ENCODE data around the gene KCNJ12. TPM values are rescaled to one million over a fixed set of nuclear protein-coding genes. Genes with fewer than 3 reads are reported as not detected.
"Not testable (repeated sequence)": the region's sequence is repeated elsewhere in the genome, so short reads cannot be mapped to it uniquely, and the experiment has no call there.

Gene KCNJ12
- polyA plus RNA-seq, 3 donors: not detected

DNA sequence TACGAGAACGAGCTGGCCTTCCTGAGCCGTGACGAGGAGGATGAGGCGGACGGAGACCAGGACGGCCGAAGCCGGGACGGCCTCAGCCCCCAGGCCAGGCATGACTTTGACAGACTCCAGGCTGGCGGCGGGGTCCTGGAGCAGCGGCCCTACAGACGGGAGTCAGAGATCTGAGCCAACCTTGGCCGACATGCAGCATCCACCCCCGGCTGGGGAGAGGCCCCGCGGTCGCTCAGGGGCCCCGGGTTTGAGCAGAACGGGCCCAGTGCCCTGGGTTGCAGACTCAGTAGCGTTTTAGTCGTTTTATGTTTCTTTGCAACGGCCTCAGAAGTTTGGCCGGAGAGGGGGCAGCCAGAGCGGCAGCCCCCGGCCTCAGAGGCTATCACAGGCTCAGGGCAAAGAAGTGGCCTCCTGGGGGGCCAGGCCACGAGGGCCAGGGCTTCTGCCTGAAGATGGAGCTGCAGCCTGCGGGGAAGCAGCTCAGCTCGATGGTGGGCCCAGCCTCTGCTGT, 40.4 kb downstream of the KCNJ12 start:
- H3K27me3 ChIP-seq (ENCODE audit: control insufficient read depth in 2 of 2, insufficient read depth in 2 of 2, low read length in 2 of 2); DNase-seq; H4K20me1 ChIP-seq (ENCODE audit: insufficient read depth, low read length); H3K4me1 Mint-ChIP-seq; H3K9ac ChIP-seq (ENCODE audit: insufficient read depth, low read length, poor library complexity, severe bottlenecking); H3K36me3 Mint-ChIP-seq; H2AFZ ChIP-seq (ENCODE audit: insufficient read depth, low read depth, low read length, poor library complexity, severe bottlenecking); H3K27ac ChIP-seq (ENCODE audit: low read depth in 1 of 2, low read length in 2 of 2); H3K4me3 Mint-ChIP-seq; H3K9me3 ChIP-seq (replicated peaks in 1 of 2; ENCODE audit: control insufficient read depth in 1 of 2, insufficient read depth in 1 of 2, low read length in 2 of 2); H3K36me3 ChIP-seq (replicated peaks in 1 of 2; ENCODE audit: control insufficient read depth in 1 of 2, insufficient read depth in 2 of 2, low read length in 2 of 2); intact Hi-C loops (cut with micrococcal nuclease); H3K4me3 ChIP-seq (replicated peaks in 1 of 3; ENCODE audit: low read depth in 2 of 3, low read length in 3 of 3); H3K27me3 Mint-ChIP-seq (ENCODE audit: low read depth in 3 of 3); H3K4me2 ChIP-seq (replicated peaks; ENCODE audit: extremely low read depth, low read length, poor library complexity, severe bottlenecking); H3K79me2 ChIP-seq (ENCODE audit: insufficient read depth, low read length); H3K27ac Mint-ChIP-seq; H3K4me1 ChIP-seq (ENCODE audit: control insufficient read depth in 1 of 2, insufficient read depth in 2 of 2, low read length in 2 of 2): not testable (repeated sequence)
- WGBS (ENCODE audit: insufficient coverage): 82% methylated on average over 17 of the region's 30 CpGs
- peaks cover 0 to 13% (median 5%) of the 10 kb centered on the region in 7 donors for H3K9me3 Mint-ChIP-seq

DNA sequence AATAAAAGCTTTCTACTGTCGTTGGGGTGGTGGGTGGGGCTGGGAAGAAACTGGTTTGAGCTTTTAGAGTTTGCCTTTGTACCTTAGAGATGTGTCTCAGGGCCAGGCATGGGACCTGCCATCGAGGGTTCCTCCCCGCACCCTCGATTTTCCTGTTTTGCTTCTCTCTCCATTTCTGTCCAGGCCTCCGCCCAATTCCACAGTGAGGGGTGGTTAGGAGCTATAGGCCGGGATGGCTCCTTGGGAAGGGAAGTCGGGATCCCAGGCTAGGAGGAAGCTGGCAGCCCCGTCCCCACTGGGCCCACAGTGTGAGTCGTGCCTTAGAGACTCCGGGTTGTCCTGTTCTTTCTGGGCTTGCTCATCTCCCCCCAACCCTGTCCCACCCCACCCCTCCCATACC, 41.2 kb downstream of the KCNJ12 start:
- H3K4me3 ChIP-seq (replicated peaks in 1 of 3; ENCODE audit: low read depth in 2 of 3, low read length in 3 of 3); H3K27ac Mint-ChIP-seq; H3K36me3 ChIP-seq (replicated peaks in 1 of 2; ENCODE audit: control insufficient read depth in 1 of 2, insufficient read depth in 2 of 2, low read length in 2 of 2); H4K20me1 ChIP-seq (ENCODE audit: insufficient read depth, low read length); H3K27me3 Mint-ChIP-seq (ENCODE audit: low read depth in 3 of 3); intact Hi-C loops (cut with micrococcal nuclease); H3K4me2 ChIP-seq (replicated peaks; ENCODE audit: extremely low read depth, low read length, poor library complexity, severe bottlenecking); H3K9me3 ChIP-seq (replicated peaks in 1 of 2; ENCODE audit: control insufficient read depth in 1 of 2, insufficient read depth in 1 of 2, low read length in 2 of 2); H3K27ac ChIP-seq (ENCODE audit: low read depth in 1 of 2, low read length in 2 of 2); H2AFZ ChIP-seq (ENCODE audit: insufficient read depth, low read depth, low read length, poor library complexity, severe bottlenecking); H3K79me2 ChIP-seq (ENCODE audit: insufficient read depth, low read length); H3K36me3 Mint-ChIP-seq; H3K4me3 Mint-ChIP-seq; H3K27me3 ChIP-seq (ENCODE audit: control insufficient read depth in 2 of 2, insufficient read depth in 2 of 2, low read length in 2 of 2); H3K9ac ChIP-seq (ENCODE audit: insufficient read depth, low read length, poor library complexity, severe bottlenecking); H3K4me1 Mint-ChIP-seq; H3K4me1 ChIP-seq (ENCODE audit: control insufficient read depth in 1 of 2, insufficient read depth in 2 of 2, low read length in 2 of 2); DNase-seq: not testable (repeated sequence)
- 100% methylated on average over 3 of the region's 10 CpGs for WGBS (ENCODE audit: insufficient coverage)
- H3K9me3 Mint-ChIP-seq: peaks cover 0 to 16% (median 5%) of the 10 kb centered on the region in 7 donors

- Mint-ChIP-seq H3K4me1 (no peaks in the 10 kb centered on the region), H3K9me3 (peaks cover 0 to 18% (median 5%) of the 10 kb centered on the region in 7 donors), H3K4me3 (no peak overlapping the region), H3K36me3 (no peaks in the 10 kb centered on the region), H3K27me3 (ENCODE audit: low read depth in 3 of 3) (peaks cover 0 to 2% (median 0%) of the 10 kb centered on the region in 3 donors), H3K27ac (no peak overlapping the region)
- intact Hi-C loops (cut with micrococcal nuclease): no loop called here
- no peaks in the 10 kb centered on the region for H3K9me3 ChIP-seq (replicated peaks in 1 of 2; ENCODE audit: control insufficient read depth in 1 of 2, insufficient read depth in 1 of 2, low read length in 2 of 2)
- H3K4me3 ChIP-seq (replicated peaks in 1 of 3; ENCODE audit: low read depth in 2 of 3, low read length in 3 of 3): no peak overlapping the region
- TF ChIP-seq CTCF (IDR thresholded peaks at IDR 0.05): no peak
- no peak overlapping the region for H3K27ac ChIP-seq (ENCODE audit: low read depth in 1 of 2, low read length in 2 of 2)
- H3K27me3 ChIP-seq (ENCODE audit: control insufficient read depth in 2 of 2, insufficient read depth in 2 of 2, low read length in 2 of 2): no peaks in the 10 kb centered on the region
- H3K4me1 ChIP-seq (ENCODE audit: control insufficient read depth in 1 of 2, insufficient read depth in 2 of 2, low read length in 2 of 2): no peaks in the 10 kb centered on the region
- H3K79me2 ChIP-seq (ENCODE audit: insufficient read depth, low read length): no peaks in the 10 kb centered on the region
- H2AFZ ChIP-seq (ENCODE audit: insufficient read depth, low read depth, low read length, poor library complexity, severe bottlenecking): no peak overlapping the region
- H3K9ac ChIP-seq (ENCODE audit: insufficient read depth, low read length, poor library complexity, severe bottlenecking): no peak overlapping the region
- no peak for DNase-seq
- H3K36me3 ChIP-seq (replicated peaks in 1 of 2; ENCODE audit: control insufficient read depth in 1 of 2, insufficient read depth in 2 of 2, low read length in 2 of 2): no peaks in the 10 kb centered on the region
- H3K4me2 ChIP-seq (replicated peaks; ENCODE audit: extremely low read depth, low read length, poor library complexity, severe bottlenecking): no peak overlapping the region
- 95% methylated on average over 6 of the region's 9 CpGs for WGBS (ENCODE audit: insufficient coverage)
- H4K20me1 ChIP-seq (ENCODE audit: insufficient read depth, low read length): no peaks in the 10 kb centered on the region
Observed at GRCh38 chr17:21417921-21418320, 41.8 kb downstream of the KCNJ12 start.

All from CD14-positive monocyte (primary cell).